Globus pallidus (tissue), 1 donor: ENCODE measurements around the gene ABCC1.
"Not testable (repeated sequence)": the region's sequence is repeated elsewhere in the genome, so short reads cannot be mapped to it uniquely, and the experiment has no call there.

Experiments
- DNase-seq: peaks from one replicate; pipeline ENCODE4 v3.0.0-alpha.2; 2015; ENCODE audit warnings: low spot score

Gene ABCC1

DNA sequence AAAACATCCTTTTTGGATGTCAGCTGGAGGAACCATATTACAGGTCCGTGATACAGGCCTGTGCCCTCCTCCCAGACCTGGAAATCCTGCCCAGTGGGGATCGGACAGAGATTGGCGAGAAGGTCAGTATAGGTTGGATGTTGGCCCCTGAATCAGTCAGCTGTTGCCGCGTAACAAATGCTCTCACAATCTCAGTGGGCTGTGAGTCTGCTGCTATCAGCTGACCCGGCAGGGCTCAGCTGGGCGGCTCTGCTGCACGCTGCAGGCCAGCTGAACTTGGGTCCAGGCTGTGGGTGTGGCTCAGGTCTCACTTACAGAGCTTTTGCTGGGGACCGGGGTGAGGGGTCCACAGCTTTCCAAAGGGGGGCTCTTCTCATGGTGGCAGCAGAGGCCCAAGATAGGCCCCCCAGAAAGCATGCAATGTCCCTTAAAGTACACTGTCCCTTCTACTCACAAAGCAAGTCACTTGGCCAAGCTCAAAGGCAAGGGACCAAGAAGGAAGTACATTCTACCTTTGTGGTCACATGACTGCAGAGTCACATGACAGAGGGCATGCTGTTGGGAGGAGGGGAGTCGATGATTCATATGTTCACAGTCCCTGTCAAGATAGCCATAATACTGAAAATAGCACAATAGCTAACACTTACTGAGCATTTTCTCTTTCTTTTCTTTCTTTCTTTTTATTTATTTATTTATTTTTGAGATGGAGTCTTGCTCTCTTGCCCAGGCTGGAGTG lies 134.2 kb downstream of the ABCC1 start:
- DNase-seq = no peak

- DNase-seq = no peak
These were observed 135.5 kb downstream of the ABCC1 start for GRCh38 chr16:16084874-16085273.

DNA sequence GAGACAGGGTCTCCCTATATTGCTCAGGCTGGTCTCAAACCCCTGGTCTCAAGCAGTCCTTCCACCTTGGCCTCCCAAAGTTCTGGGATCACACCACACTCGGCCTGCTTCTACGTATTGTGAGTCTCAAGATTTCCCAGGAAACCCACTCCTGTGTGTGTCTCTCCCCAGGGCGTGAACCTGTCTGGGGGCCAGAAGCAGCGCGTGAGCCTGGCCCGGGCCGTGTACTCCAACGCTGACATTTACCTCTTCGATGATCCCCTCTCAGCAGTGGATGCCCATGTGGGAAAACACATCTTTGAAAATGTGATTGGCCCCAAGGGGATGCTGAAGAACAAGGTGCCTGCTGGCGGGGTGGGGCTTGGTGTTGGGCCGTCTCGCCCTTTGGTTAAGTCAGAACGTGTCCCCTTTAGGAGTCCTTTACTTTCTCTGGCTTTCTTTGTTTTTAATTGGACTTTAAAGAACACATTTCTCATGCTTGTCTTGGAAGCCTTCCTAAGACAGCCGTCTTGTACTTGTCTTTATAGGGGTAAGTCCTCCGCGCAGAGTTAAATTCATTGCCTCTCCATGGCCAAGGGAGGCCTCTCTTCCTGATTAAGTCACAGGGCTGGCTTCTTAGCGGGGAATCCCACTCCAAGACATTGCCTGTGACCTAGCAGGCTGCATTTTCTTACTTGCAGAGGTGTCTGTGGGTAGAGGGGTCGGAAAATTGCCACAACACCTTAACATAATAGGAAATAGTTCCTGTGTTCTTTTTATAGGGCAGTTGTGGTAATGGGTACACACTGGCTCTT lies 137.4 kb downstream of the ABCC1 start:
- no peak for DNase-seq

DNA sequence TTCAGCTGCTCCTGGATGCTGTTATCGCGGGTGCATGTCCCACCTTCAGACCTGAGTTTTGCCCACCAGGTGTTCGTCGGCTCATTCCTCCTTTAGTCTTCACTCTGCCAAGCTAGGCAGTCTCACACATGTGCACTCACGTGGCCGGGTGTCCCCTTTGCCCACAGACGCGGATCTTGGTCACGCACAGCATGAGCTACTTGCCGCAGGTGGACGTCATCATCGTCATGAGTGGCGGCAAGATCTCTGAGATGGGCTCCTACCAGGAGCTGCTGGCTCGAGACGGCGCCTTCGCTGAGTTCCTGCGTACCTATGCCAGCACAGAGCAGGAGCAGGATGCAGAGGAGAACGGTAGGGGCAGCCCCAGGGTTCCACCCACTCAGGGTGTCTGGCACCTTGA lies 140.8 kb downstream of the ABCC1 start:
- DNase-seq = no peak

- no peak for DNase-seq
These were observed 143.7 kb downstream of the ABCC1 start for GRCh38 chr16:16092925-16093627.

- DNase-seq = no peak
These were observed 144.4 kb downstream of the ABCC1 start for GRCh38 chr16:16093628-16094332.

DNA sequence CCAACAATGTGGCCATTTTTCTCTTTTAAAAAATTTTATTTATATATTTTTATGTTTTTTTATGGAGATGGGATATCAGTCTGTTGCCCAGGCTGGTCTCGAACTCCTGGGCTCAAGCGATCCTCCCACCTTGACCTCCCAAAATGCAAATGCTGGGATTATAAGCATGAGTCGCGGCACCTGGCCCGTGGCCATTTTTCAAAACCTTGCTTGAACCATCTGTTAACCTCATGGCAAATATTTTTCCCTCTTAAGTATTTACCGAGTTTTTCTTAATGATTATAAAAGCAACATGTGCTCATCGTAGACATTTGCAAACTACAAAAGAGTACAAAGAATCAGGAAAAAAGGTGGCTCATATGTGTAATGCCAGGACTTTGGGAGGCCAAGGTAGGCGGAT lies 146.2 kb downstream of the ABCC1 start:
- no peak for DNase-seq

DNA sequence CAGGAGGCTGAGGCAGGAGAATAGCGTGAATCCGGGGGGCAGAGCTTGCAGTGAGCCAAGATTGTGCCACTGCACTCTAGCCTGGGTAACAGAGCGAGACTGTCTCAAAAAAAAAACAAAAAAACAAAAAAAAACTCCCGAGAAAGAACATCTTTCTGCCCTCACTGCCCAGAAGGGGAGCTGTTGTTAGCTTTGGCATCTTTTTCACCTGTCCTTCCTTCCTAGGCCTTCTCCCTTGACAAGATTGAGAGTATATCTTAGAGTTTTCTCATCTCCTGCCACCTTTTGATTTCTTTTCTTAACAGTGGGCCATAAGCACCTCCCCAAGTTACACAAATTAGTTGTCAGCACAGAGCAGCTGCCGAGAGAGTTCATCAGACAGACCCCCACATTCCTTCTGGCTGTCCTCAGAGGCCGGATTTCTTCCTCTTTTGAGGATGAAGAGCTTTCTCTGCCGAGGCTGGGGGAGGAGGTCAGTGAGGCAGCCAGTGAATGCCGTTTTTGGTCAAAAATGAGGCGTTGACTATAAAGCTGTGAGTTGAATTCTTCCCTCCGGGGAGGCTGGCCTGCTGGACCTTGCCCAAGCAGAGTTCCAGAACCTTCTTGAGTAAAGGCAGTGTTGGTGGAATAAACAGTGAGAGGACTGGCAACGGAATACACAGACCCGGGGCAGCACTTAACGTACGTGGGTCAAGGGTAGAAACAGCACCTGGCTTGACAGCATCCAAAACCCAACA lies 146.9 kb downstream of the ABCC1 start:
- DNase-seq = no peak

DNA sequence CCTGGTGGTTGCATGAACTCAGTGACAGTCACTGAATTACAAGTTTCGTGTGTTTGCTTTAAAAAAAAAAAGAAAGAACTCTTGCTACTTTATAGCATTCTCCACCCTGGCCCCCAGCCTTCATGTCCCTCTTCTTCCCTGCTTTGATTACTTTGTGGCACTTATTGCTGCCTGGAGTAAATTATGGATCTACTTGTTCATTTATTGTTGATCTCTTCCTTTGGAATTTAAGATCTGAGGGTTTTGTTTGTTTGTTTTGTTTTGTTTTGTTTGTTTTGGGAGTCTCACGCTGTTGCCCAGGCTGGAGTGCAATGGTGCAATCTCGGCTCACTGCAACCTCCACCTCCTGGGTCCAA lies 147.4 kb downstream of the ABCC1 start:
- DNase-seq = no peak

DNA sequence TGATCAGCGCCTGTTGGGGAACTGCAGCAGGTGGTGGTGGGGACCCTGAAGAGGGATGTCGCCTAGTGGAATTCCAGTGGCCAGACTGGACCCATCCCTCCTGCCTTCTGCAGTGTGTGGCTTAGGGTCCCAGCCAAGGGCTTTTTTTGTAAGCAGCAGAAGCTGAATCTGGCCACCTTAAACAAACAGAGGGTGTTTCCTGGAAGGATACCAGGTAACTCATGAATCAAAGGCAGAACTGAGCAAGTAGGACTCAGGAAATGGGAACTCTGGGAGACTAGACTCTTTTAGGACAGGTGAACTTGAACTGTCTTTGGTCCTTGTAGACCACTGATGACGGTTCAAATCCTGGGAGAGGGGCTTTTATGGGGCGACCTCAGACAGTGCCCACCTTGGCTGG lies 149.9 kb downstream of the ABCC1 start:
- no peak for DNase-seq

DNA sequence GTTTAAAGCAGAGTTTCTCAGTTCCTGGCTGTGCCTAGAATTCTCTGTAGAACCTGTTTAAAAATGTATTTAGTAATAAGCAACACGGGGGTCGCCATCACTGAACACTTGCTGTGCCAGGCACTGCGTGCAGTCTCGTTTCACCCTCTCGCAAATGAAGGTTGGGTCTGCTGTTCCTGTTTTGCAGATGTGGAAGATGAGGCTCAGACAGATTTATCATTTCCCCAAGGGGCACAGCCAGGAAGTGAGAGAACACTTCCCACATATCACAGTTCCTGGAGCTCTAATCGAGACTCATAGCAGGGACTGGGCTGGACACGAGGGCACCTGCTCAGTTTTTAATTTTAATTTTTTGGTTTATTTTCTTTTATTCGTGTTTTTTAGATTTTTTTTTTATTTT lies 151.2 kb downstream of the ABCC1 start:
- DNase-seq = no peak

DNA sequence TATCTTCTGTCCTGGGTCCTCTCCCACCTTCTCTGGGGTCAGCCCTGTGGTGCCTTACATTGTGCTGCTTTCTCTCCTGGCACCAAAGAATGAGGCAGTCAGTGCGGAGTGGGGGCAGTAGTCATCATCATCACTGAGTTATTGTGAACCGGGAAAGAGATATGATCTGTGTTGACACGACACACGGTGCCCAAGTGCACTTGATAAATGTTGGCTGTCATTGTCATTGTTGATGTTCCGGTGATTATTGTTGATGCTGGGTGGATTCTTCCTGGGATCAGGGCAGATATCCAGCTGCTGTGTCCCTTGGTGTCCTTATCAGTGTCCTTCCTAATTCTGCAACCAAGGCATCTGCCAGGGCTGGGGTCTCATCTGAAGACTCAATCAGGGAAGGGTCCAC lies 152.2 kb downstream of the ABCC1 start:
- DNase-seq = no peak

- no peak for DNase-seq
These were observed 153.3 kb downstream of the ABCC1 start for GRCh38 chr16:16102738-16103137.

GRCh38 chr16:16104132-16104803 lies 154.9 kb downstream of the ABCC1 start:
- DNase-seq = not testable (repeated sequence)

- not testable (repeated sequence) for DNase-seq
These were observed 155.4 kb downstream of the ABCC1 start for GRCh38 chr16:16104804-16105141.

DNA sequence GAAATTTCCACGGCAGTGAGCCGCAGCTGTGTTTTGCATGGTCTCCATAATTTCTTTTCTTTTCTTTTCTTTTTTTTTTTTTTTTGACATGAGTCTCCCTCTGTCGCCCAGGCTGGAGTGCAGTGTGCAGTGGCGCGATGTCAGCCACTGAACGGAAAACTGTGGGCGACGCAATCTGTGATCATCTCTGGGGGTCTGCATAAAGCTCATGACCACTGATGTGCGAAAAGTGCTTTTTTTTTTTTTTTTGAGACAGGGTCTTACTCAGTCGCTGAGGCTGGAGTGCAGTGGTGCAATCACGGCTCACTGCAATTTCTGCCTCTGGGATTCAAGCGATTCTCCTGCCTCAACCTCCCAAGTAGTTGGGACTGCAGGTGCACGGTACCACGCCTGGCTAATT lies 156.2 kb downstream of the ABCC1 start:
- no peak for DNase-seq

DNA sequence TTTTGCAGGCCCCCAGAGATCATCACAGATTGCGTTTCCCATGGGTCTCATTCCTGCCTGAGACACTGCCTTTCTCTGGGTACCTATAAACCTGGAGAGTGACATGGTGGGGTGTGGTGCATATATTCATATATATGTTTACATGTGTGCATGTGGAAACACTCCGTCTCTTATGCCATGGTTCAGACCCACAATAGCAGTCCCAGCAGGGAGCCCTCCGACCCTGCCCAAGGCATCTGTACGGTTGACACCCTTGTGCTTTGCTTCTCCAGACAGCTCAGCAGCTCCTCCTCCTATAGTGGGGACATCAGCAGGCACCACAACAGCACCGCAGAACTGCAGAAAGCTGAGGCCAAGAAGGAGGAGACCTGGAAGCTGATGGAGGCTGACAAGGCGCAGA lies 157.1 kb downstream of the ABCC1 start:
- no peak for DNase-seq

DNA sequence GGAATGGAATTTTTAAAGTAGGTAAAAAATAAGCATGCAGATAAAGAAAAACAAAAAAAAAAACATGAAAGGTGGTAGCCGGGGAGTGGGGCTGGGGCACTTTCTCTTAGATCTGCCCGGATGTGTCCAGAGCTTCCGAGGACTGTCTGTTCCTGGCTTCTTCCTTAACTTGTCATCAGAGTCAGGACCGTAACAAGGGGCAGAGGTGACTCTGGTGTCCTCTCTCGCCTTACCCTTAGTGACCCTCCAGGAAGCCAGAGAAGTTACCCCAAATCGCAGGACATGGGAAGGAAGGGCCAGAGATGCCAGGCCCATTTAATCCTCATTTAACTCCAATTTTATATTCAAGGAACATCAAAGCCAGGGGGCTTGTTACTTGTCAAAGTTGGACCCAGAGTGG lies 158.4 kb downstream of the ABCC1 start:
- no peak for DNase-seq

DNA sequence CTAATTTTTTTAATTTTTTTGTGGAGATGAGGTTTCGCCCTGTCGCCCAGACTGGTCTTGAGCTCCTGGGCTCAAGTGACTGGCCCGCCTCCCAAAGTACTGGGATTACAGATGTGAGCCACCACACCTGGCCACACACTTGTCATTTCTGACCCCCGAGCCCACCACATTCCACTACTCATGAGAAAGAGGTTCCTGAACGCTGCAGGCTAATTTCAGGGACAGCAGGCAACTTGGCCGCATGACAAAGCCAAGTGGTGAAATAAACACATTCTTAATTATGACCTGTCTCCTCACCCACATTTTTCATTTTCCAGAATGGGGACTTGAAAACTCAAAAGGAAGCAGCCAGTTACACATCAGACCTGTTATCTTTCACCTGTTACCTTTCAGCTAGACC lies 159.3 kb downstream of the ABCC1 start:
- DNase-seq = no peak

GRCh38 chr16:16109453-16110110 lies 160.2 kb downstream of the ABCC1 start:
- no peak for DNase-seq

- no peak for DNase-seq
These were observed 160.7 kb downstream of the ABCC1 start for GRCh38 chr16:16110111-16110490.
